ENCODE data around the gene WDR86.

WDR86 gene

DNA sequence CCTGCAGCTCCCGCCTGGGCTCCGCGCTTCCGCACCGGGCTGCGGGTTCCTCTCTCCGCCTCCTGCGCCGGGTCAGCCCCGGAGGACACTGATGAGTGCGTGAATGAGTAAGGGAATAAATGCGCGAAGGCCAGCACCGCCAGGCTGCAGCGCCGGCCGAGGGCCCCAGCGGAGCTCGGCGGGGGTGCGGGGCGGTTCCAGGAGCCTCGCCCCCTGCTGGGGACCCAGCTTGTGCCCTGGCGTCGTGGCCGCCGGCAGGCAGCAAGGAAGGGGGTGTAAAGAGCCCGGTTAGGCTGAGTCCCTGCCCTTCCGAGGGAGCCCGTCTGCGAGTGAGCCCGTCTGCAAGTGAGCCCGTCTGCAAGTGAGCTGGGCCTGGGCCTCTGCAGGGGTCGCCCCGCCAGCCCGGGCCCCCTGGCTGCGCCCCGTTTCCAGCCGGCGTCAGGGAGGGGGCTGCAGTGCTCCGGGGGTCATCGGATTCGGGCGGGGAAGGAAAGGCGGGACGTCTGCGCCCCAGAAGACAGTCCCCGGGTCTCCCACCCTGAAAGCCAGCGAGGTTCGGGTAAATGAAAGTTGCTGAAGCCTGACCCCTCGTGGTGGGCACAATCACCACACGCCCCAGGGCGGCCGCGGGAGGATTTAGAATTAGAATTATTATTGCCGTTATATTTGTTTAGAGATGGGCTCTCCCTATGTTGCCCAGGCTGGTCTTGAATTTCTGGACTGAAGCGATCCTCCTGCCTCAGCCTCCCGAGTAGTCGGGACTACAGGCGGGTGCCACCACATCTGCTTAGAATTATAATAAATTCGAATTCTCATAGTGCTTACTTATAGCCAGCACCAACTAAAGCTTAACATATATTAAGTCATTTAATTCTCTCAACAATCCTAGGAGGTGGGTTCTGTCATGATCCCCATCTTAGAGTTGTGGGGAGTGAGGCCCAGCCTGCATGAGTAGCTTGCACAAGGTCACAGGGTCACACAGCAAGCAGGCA, 38.7 kb upstream of the WDR86 start:
- Histone ChIP-seq H3K36me3 (ENCODE audit: control insufficient read depth, low read length) (no peaks in the 10 kb centered on the region), H3F3A (ENCODE audit: control insufficient read depth, insufficient read depth) (no peaks in the 10 kb centered on the region), H3K9me3 (ENCODE audit: control insufficient read depth, insufficient read depth, low read length) (no peaks in the 10 kb centered on the region), H3K4me1 (ENCODE audit: control insufficient read depth, low read length) (peaks cover 4% of the 10 kb centered on the region), H3K79me2 (ENCODE audit: control insufficient read depth, low read length) (no peaks in the 10 kb centered on the region), H3K27ac (ENCODE audit: low read depth, low read length) (no peak overlapping the region), H3K4me2 (ENCODE audit: low read length) (no peak overlapping the region), H4K20me1 (ENCODE audit: control insufficient read depth, insufficient read depth, low read depth, low read length) (no peaks in the 10 kb centered on the region), H3K27me3 (ENCODE audit: control insufficient read depth, low read length) (peaks cover 16% of the 10 kb centered on the region; the same call in 1 of the 2 replicates), H3K9me2 (replicated peaks; ENCODE audit: control insufficient read depth, low read length) (no peaks in the 10 kb centered on the region), H3K4me3 (ENCODE audit: low read length) (no peak overlapping the region)
- no peak for TF ChIP-seq EZH2phosphoT487 (IDR thresholded peaks at IDR 0.05; ENCODE audit: borderline replicate concordance, low read length)
- TF ChIP-seq, protein P1, sequence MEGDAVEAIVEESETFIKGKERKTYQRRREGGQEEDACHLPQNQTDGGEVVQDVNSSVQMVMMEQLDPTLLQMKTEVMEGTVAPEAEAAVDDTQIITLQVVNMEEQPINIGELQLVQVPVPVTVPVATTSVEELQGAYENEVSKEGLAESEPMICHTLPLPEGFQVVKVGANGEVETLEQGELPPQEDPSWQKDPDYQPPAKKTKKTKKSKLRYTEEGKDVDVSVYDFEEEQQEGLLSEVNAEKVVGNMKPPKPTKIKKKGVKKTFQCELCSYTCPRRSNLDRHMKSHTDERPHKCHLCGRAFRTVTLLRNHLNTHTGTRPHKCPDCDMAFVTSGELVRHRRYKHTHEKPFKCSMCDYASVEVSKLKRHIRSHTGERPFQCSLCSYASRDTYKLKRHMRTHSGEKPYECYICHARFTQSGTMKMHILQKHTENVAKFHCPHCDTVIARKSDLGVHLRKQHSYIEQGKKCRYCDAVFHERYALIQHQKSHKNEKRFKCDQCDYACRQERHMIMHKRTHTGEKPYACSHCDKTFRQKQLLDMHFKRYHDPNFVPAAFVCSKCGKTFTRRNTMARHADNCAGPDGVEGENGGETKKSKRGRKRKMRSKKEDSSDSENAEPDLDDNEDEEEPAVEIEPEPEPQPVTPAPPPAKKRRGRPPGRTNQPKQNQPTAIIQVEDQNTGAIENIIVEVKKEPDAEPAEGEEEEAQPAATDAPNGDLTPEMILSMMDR (IDR thresholded peaks at IDR 0.05; ENCODE audit: low read depth, low read length, poor library complexity, severe bottlenecking): peak; percentile 64

DNA sequence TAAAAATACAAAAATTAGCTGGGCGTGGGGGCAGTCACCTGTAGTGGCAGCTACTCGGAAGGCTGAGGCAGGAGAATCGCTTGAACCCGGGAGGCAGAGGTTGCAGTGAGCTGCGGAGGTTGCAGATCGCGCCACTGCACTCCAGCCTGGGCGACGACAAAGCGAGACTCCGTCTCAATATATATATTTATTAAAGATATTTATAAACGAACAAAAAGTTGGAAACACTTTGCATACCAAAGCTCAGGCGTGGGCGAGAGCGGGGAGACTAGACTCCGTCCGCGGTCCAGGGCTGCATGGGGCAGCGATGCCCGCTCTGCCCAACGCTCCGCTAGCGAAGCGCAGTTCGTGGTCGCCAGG, 38.0 kb upstream of the WDR86 start:
- H3K9me3 ChIP-seq (ENCODE audit: control insufficient read depth, insufficient read depth, low read length): no peaks in the 10 kb centered on the region
- peaks cover 19% of the 10 kb centered on the region for H3K27me3 ChIP-seq (ENCODE audit: control insufficient read depth, low read length)
- H4K20me1 ChIP-seq (ENCODE audit: control insufficient read depth, insufficient read depth, low read depth, low read length): no peaks in the 10 kb centered on the region
- no peaks in the 10 kb centered on the region for H3K36me3 ChIP-seq (ENCODE audit: control insufficient read depth, low read length)
- TF ChIP-seq EZH2phosphoT487 (IDR thresholded peaks at IDR 0.05; ENCODE audit: borderline replicate concordance, low read length): no peak
- TF ChIP-seq, protein P1 (IDR thresholded peaks at IDR 0.05; ENCODE audit: low read depth, low read length, poor library complexity, severe bottlenecking): no peak
- peaks cover 4% of the 10 kb centered on the region for H3K4me1 ChIP-seq (ENCODE audit: control insufficient read depth, low read length)
- no peaks in the 10 kb centered on the region for H3K9me2 ChIP-seq (replicated peaks; ENCODE audit: control insufficient read depth, low read length)
- no peaks in the 10 kb centered on the region for H3F3A ChIP-seq (ENCODE audit: control insufficient read depth, insufficient read depth)
- no peak overlapping the region for H3K4me3 ChIP-seq (ENCODE audit: low read length)
- H3K79me2 ChIP-seq (ENCODE audit: control insufficient read depth, low read length): no peaks in the 10 kb centered on the region
- no peak overlapping the region for H3K4me2 ChIP-seq (ENCODE audit: low read length)
- no peak overlapping the region for H3K27ac ChIP-seq (ENCODE audit: low read depth, low read length)

DNA sequence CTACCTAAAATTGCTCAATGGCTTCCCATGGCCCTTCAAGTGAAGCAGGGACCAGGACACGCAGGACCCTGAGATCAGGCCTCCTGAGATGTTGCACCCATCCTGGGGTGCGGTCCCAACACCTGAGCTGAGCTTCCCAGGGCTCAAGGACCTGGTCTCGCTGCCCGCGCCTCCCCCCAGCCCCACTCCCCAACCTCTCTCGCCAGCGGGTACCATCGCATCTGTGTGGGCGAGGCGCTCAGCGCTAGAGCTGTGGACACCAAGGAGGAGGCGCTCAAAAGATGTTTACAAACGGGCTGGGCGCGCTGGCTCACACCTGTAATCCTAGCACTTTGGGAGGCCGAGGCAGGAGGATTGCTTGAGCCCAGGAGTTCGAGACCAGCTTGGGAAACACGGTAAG, 37.5 kb upstream of the WDR86 start:
- Histone ChIP-seq H3K27ac (ENCODE audit: low read depth, low read length) (no peak overlapping the region), H3K4me2 (ENCODE audit: low read length) (no peak overlapping the region)
- no peak for TF ChIP-seq EZH2phosphoT487 (IDR thresholded peaks at IDR 0.05; ENCODE audit: borderline replicate concordance, low read length)
- TF ChIP-seq, protein P1 (IDR thresholded peaks at IDR 0.05; ENCODE audit: low read depth, low read length, poor library complexity, severe bottlenecking): no peak

More for the DNA sequence above, 37.5 kb upstream of the WDR86 start:
- Histone ChIP-seq H3K4me1 (ENCODE audit: control insufficient read depth, low read length) (peaks cover 4% of the 10 kb centered on the region), H3K9me2 (replicated peaks; ENCODE audit: control insufficient read depth, low read length) (no peaks in the 10 kb centered on the region), H3K79me2 (ENCODE audit: control insufficient read depth, low read length) (no peaks in the 10 kb centered on the region), H3K9me3 (ENCODE audit: control insufficient read depth, insufficient read depth, low read length) (no peaks in the 10 kb centered on the region), H3F3A (ENCODE audit: control insufficient read depth, insufficient read depth) (no peaks in the 10 kb centered on the region), H3K4me3 (ENCODE audit: low read length) (no peak overlapping the region), H3K27me3 (ENCODE audit: control insufficient read depth, low read length) (peaks cover 20% of the 10 kb centered on the region), H4K20me1 (ENCODE audit: control insufficient read depth, insufficient read depth, low read depth, low read length) (no peaks in the 10 kb centered on the region), H3K36me3 (ENCODE audit: control insufficient read depth, low read length) (no peaks in the 10 kb centered on the region)

All from DOHH2 (cell line).